Right renal pelvis (tissue), 4 donors: ENCODE results near the gene NFATC3. TPM values are rescaled to one million over a fixed set of nuclear protein-coding genes. Genes with fewer than 3 reads are reported as not detected.

Source experiments
- DNase-seq, 4 donors: peaks; one replicate each; pipeline ENCODE4 v3.0.0-alpha.2; 2013; ENCODE audit warnings: low read depth in 4 of 4, low spot score in 3 of 4, missing footprints in 1 of 4
- polyA plus RNA-seq, 4 donors: library from polyadenylated mRNA; unstranded; fragments of 120-200 nt; gene quantifications; one replicate each; pipeline ENCODE4 v1.2.1, GENCODE V29; 2013; ENCODE audit not compliant: insufficient read length in 4 of 4

Gene NFATC3
- polyA plus RNA-seq, 4 donors: 32.2 to 39.0 (median 35.9) TPM

- DNase-seq: no peak
These were observed 143.5 kb downstream of the NFATC3 start for GRCh38 chr16:68228652-68229051.

- DNase-seq: no peak
These were observed 144.4 kb downstream of the NFATC3 start for GRCh38 chr16:68229431-68230175.

GRCh38 chr16:68230176-68230571 lies 145.0 kb downstream of the NFATC3 start:
- no peak for DNase-seq

GRCh38 chr16:68230956-68231355 lies 145.8 kb downstream of the NFATC3 start:
- no peak for DNase-seq

GRCh38 chr16:68231384-68232136 lies 146.4 kb downstream of the NFATC3 start:
- DNase-seq: no peak

GRCh38 chr16:68232335-68232734 lies 147.2 kb downstream of the NFATC3 start:
- no peak for DNase-seq

GRCh38 chr16:68233085-68233834 lies 148.1 kb downstream of the NFATC3 start:
- DNase-seq: no peak

- DNase-seq: no peak
These were observed 148.6 kb downstream of the NFATC3 start for GRCh38 chr16:68233835-68234187.

GRCh38 chr16:68234188-68235107 lies 149.3 kb downstream of the NFATC3 start:
- peak in 1 of 4 donors; percentile 42 for DNase-seq

- DNase-seq: no peak
These were observed 150.1 kb downstream of the NFATC3 start for GRCh38 chr16:68235108-68235886.

- no peak for DNase-seq
These were observed 150.6 kb downstream of the NFATC3 start, which contains the start of gene ESRP2 for GRCh38 chr16:68235887-68236136. Gene ESRP2, minus strand, starts transcription at chr16:68236127. Its CDS starts 82 bp downstream, at chr16:68236045.

GRCh38 chr16:68236137-68236825 lies 151.1 kb downstream of the NFATC3 start:
- no peak for DNase-seq

GRCh38 chr16:68236826-68237242 lies 151.7 kb downstream of the NFATC3 start:
- DNase-seq: no peak

GRCh38 chr16:68237243-68238028 lies 152.3 kb downstream of the NFATC3 start:
- peak; percentile 96 to 98 (median 97) for DNase-seq

GRCh38 chr16:68238029-68238345 lies 152.8 kb downstream of the NFATC3 start:
- DNase-seq: no peak

GRCh38 chr16:68242085-68242484 lies 156.9 kb downstream of the NFATC3 start:
- no peak for DNase-seq

- DNase-seq: no peak
These were observed 158.0 kb downstream of the NFATC3 start for GRCh38 chr16:68242926-68243858.
